Adrenal gland (tissue), 5 donors: ENCODE data around the gene CGREF1.

ENCODE experiments used
- POLR2A ChIP-seq, 2 donors: fragments of 450-650 bp; IDR thresholded peaks; one replicate each; pipeline ENCODE4 v1.6.1; 2017; ENCODE audit warnings: antibody characterized with exemption in 2 of 2, mild to moderate bottlenecking in 2 of 2, moderate library complexity in 1 of 2
- TF ChIP-seq, protein P1 (sequence below), 6 experiments: fragments of 450-650 bp in 4 of 6; fragments of 200-600 bp in 2 of 6; sonication (generic) in 1 of 6; IDR thresholded peaks; 1 replicate in 5 of 6; 2 replicates in 1 of 6; pipeline versions ENCODE4 v1.5.1 to v1.8.0; 2016 to 2021; ENCODE audit warnings: antibody characterized with exemption in 6 of 6, mild to moderate bottlenecking in 2 of 6, moderate library complexity in 1 of 6
- donor health status: DM: no; HTN: no; CAD: no.

DNA sequence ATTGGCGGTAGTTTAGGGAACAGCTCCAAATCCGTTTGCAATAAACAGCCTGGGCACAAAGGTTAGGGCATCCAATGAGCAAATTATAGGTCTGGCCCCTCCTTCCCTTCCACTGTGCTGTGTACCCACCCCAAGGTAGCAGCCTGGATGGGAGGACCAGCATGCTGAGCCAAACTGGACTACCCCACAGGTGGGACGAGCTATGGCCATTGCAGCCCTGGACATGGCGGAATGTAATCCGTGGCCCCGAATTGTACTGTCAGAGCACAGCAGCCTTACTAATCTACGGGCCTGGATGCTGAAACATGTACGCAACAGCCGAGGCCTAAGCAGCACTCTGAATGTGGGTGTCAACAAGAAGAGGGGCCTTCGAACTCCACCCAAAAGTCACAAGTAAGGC, 60.7 kb downstream of the CGREF1 start:
- TF ChIP-seq, protein P1, sequence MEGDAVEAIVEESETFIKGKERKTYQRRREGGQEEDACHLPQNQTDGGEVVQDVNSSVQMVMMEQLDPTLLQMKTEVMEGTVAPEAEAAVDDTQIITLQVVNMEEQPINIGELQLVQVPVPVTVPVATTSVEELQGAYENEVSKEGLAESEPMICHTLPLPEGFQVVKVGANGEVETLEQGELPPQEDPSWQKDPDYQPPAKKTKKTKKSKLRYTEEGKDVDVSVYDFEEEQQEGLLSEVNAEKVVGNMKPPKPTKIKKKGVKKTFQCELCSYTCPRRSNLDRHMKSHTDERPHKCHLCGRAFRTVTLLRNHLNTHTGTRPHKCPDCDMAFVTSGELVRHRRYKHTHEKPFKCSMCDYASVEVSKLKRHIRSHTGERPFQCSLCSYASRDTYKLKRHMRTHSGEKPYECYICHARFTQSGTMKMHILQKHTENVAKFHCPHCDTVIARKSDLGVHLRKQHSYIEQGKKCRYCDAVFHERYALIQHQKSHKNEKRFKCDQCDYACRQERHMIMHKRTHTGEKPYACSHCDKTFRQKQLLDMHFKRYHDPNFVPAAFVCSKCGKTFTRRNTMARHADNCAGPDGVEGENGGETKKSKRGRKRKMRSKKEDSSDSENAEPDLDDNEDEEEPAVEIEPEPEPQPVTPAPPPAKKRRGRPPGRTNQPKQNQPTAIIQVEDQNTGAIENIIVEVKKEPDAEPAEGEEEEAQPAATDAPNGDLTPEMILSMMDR (IDR thresholded peaks at IDR 0.05) = no peak
- no peak for TF ChIP-seq POLR2A (IDR thresholded peaks at IDR 0.05)
